NT2/D1 (cell line): ENCODE measurements around the gene EML1.

Source experiments
- YY1 ChIP-seq: IDR thresholded peaks from 2 replicates; pipeline ENCODE4 v1.6.1; 2011; ENCODE audit not compliant: insufficient read length, insufficient read depth
- ZNF274 ChIP-seq: IDR thresholded peaks from 2 replicates; pipeline ENCODE4 v1.6.1; 2011; ENCODE audit warnings: mild to moderate bottlenecking, low read depth, low read length

- TF ChIP-seq ZNF274 (no peak), YY1 (no peak)
These were observed 17.3 kb downstream of the EML1 start for GRCh38 chr14:99810559-99810874.
